ENCODE measurements around the gene OR7A5.
"Not testable (repeated sequence)": the region's sequence is repeated elsewhere in the genome, so short reads cannot be mapped to it uniquely, and the experiment has no call there.

Gene OR7A5

DNA sequence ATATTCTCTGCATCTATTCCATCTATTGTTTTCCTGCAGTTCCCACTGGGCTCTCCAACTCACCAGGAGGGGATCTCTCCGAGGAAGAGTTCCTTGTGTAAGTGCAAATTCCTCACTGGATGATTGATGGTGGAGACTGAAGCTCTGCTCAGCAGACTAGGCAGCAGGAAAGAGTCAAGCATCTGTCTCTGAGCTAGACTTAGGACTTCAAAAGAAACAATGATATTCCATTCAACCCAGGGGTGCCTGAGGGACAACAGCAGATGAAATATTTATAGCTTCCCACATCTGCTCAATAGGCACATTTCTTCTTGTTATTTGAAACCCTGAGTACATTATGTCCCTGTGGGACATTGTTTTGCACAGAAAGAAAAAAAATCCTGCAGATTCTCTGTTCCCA lies at the start of gene OR7A5, which contains the start of gene OR7C1:
TSS of gene OR7A5 (minus strand) at position 175 of the 400 bp plus-strand sequence. CDS start 6,944 bp downstream, outside the sequence.
TSS of gene OR7C1 (minus strand) at position 175 of the 400 bp plus-strand sequence. CDS start 35,049 bp downstream, outside the sequence.
- no peak for DNase-seq

GRCh38 chr19:14871619-14872230 lies 36.7 kb upstream of the OR7A5 start:
- DNase-seq, result peak in 1 of 2 donors; percentile 3

DNA sequence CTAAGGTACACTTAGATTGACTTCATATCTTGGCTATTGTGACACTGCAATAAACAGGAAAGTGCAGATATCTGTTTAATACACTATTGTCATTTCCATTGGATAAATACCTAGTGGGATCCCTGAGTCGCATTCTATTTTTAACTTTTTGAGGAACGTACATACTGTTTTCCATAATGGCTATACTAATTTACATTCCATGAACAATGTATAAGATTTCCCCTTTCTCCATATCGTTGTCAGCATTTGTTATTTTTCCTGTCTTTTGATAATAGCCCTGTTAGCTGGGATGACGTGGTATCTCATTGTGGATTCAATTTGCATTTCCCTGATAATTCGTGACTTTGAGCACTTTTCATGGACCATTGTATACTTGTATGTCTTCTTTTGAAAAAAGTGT lies 33.5 kb upstream of the OR7A5 start:
- no peak for DNase-seq

- no peak for DNase-seq
These were observed 13.8 kb upstream of the OR7A5 start, which contains the start of gene OR7A10 for GRCh38 chr19:14848822-14849221. Gene OR7A10, minus strand, starts transcription at chr19:14848922. Its CDS starts 7,045 bp downstream, at chr19:14841877.

DNA sequence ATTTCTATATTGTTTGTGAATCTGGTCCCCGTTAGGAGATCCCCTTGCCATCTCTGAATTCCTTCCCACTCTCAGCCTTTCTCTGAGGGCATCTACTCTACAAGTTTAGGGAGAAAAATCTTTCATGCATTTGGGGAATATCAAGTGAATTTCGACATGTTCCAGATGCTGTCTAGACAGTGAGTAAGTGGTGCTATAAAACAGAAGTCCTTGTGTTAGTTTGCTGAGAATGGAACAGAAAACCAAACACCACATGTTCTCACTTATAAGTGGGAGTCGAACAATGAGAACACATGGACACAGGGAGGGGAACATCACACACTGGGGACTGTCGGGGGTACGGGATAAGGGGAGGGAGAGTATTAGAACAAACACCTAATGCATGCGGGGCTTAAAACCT lies 8.6 kb upstream of the OR7A5 start:
- DNase-seq, result no peak

GRCh38 chr19:14843169-14843568 lies 8.2 kb upstream of the OR7A5 start:
- no peak for DNase-seq

GRCh38 chr19:14840206-14840605 lies 5.2 kb upstream of the OR7A5 start:
- no peak for DNase-seq

DNA sequence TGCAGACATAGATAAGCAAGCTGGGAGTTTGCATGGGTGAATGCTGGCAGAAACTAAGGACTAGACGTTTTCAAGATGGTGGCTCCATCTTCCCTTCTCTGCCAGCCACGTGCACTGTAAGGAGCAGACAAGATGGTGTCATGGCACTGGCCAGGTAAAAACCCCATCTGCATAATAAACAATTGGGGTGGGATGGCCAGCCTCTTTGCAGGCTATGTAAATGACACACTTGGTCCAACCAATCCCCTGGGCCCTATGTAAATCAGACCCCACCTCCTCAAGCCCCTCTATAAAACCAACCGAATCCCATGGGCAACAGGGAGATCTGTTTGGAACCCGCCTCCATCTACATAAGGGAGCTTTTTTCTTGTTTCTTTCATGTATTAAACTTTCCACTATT lies 2.4 kb upstream of the OR7A5 start:
- no peak for DNase-seq

GRCh38 chr19:14830702-14831101 lies 4.3 kb downstream of the OR7A5 start:
- DNase-seq, result no peak

- DNase-seq, result no peak
These were observed 9.0 kb downstream of the OR7A5 start for GRCh38 chr19:14826006-14826405.

GRCh38 chr19:14821937-14822336 lies 13.0 kb downstream of the OR7A5 start:
- DNase-seq, result no peak

DNA sequence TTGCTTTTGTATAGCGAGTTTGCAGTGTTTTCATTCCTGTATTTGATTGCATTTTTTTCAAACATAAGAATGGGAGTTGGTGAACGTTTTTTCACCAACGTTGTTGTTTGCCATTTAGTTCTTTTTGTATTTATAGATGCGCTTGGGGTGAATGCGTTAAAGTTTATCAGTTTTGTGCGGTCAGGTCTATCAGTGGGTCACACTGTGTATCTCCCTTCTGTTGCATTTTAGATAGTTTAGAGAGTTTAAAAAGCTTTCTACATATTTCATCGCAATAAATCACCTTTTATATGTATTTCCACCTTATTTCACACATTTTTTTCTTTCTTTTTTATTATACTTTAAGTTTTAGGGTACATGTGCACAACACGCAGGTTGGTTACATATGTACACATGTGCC lies 16.4 kb downstream of the OR7A5 start:
- DNase-seq, result no peak

- DNase-seq, result no peak
These were observed 17.9 kb downstream of the OR7A5 start for GRCh38 chr19:14817052-14817451.

DNA sequence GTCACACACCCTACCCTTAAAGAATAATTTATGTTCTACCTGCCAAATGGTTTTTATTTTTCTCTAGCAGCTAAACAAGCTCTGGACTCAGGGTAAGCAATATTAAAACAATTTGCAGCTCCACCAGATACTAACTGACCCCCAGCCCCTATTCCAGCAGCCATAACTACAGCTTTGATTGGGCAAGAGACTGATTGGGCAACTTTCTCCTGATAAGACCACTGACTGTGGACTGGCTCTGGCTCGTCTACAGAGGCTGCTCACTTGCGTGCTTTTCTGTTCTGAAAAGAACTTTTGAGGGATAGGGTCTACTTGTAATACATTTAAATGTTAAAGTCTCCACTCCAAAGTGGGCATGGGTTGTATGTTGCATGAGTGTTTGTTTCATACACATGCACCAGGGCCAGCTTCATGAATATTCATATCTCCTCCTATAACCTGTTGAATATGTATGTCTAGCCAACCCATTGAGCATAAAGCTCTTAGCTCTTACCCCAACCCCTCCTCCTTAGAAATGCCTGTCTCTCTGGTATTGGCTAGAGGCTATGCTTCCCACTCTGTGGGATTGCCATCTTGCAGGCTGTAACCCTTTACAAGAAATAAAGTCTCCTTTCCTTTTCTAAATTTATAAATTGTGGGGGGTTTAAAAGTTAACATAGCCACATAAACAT lies 19.9 kb downstream of the OR7A5 start:
- DNase-seq, result no peak

GRCh38 chr19:14809272-14810057 lies 25.5 kb downstream of the OR7A5 start:
- no peak for DNase-seq

DNA sequence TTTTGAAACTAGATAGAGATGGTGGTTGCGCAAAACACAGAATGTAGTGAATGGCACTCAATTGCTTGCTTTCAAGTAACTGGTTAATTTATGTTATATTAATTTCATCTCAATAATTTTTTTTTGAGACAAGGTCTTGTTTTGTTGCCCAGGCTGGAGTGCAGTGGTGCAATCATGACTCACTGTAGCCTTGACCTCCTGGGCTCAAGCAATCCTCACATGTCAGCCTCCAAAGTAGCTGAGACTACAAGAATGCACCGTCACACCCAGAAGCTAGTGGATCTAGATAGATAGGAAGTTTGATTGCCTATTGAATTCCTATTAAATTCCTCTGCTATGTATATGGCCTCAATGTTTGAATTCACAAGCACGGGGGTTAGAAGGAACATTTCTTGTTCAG lies 30.2 kb downstream of the OR7A5 start:
- DNase-seq, result no peak

DNA sequence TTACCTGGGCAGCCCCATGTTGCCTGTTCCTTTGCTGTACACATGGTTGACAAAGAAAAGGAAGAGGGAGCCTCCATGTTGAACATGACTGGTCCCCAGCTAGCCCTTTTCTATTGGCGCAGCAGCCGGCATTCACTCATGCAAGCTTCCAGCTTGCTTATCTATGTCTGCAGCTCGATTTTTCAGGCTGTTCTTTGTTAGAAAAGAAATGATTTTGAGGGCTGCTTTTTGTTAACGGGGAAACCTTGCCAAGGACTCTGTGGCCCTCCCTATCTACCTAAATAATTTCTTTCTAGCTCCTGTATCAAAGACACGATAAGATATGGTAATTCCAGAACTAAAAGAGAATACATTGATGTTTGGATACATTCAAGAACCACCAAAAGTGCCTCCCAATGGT lies 36.2 kb downstream of the OR7A5 start:
- DNase-seq, result no peak

DNA sequence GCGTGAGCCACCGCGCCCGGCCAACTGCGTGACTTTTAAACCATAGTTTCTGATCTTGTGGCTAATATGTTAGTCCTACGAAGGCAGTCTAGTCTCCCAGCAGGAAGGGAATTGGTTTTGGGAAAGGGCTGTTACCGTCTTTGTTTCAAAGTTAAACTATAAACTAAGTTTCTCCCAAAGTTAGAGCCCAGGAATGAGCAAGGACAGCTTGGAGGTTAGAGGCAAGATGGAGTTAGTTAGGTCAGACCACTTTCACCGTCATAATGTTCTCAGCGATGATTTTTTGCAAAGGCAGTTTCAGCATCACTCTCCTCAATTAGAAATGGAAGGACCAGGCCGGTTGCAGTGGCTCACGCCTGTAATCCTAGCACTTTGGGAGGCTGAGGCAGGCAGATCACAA lies 39.0 kb downstream of the OR7A5 start:
- DNase-seq, result no peak

- DNase-seq, result no peak
These were observed 39.8 kb downstream of the OR7A5 start for GRCh38 chr19:14795078-14795721.

- DNase-seq, result not testable (repeated sequence)
These were observed 42.7 kb downstream of the OR7A5 start for GRCh38 chr19:14792250-14792649.

DNA sequence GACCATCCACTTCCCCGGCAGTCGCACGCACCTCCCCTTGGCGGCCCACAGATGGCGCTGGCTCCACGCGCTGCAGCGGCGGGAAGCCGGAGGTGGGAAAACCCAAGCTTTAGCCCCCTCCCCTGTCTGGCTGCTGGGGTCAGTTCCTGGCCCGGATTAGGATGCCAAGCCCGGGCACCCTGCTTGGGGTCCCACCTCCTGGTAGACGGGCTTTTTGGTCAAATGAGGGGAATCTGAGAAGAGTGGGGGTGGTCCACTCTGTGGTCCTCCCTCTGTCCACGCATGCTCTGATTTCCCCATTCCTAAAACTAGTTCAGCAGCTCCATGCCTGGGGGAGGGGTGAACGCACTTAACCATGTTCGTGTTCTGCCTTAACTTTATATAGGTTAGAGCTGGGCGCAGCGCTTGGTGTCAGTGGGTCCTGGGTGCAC lies 48.5 kb downstream of the OR7A5 start:
- peak in 1 of 2 donors; percentile 19 for DNase-seq

DNA sequence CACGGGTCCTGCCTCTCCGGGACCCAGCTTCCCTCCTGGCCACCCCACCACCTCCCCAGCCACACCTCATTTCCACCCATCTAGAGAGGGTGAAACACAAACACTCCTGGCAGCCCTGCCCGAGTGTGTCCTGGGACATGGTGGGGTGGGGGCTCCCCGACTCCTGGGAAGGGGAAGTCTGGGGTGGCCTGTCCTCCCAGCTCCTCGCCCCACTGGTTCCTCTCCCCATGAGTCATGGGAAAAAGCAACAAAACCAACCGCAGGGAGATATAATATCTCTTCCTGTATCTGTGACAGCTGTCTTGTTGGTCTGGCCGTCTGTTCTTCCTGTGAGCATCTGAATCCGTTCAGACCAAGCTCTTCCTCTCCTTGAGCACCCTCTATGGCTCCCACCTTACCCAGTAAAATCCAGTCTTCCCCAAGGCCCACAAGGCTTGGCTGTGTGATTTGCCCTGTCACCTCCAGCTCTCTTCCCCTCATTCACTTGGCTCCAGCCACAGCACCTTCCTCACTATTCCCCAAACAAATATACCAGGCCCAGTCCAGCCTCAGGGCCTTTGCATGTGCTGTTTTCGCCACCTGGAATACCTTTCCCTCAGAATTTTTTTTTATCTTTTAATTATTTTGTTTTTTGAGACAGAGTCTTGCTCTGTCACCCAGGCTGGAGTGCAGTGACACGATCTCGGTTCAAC lies 49.7 kb downstream of the OR7A5 start:
- DNase-seq, result peak; percentile 24 to 76

GRCh38 chr19:14784730-14785101 lies 50.3 kb downstream of the OR7A5 start:
- peak; percentile 16 to 80 for DNase-seq
